Measurements from ENCODE around the gene TPSAB1. TPM values are rescaled to one million over a fixed set of nuclear protein-coding genes. Genes with fewer than 3 reads are reported as not detected.
"Not testable (repeated sequence)": the region's sequence is repeated elsewhere in the genome, so short reads cannot be mapped to it uniquely, and the experiment has no call there.

The TPSAB1 gene
- total RNA-seq, 1 experiment from 2014 or later = not detected

GRCh38 chr16:1247903-1248537 is 7.5 kb downstream of the TPSAB1 start:
- DNase-seq (ENCODE audit: low read depth) = not testable (repeated sequence)

- DNase-seq (ENCODE audit: low read depth) = not testable (repeated sequence)
Measured at GRCh38 chr16:1249031-1249755, 8.7 kb downstream of the TPSAB1 start.

GRCh38 chr16:1253701-1254364 is 13.3 kb downstream of the TPSAB1 start:
- DNase-seq (ENCODE audit: low read depth) = not testable (repeated sequence)

GRCh38 chr16:1254821-1255220 is 14.3 kb downstream of the TPSAB1 start:
- DNase-seq (ENCODE audit: low read depth) = not testable (repeated sequence)

GRCh38 chr16:1255276-1256122 is 15.0 kb downstream of the TPSAB1 start, which contains the start of gene TPSD1:
TPSD1 (plus strand) TSS chr16:1256069; CDS start chr16:1256281, 212 bp downstream.
- not testable (repeated sequence) for DNase-seq (ENCODE audit: low read depth)

GRCh38 chr16:1256296-1256873 is 15.9 kb downstream of the TPSAB1 start:
- not testable (repeated sequence) for DNase-seq (ENCODE audit: low read depth)

- DNase-seq (ENCODE audit: low read depth) = no peak
Measured at GRCh38 chr16:1256874-1257322, 16.4 kb downstream of the TPSAB1 start.

GRCh38 chr16:1257561-1258224 is 17.2 kb downstream of the TPSAB1 start:
- DNase-seq (ENCODE audit: low read depth) = no peak

- peak; percentile 11 for DNase-seq (ENCODE audit: low read depth)
Measured at GRCh38 chr16:1258225-1258600, 17.7 kb downstream of the TPSAB1 start.

GRCh38 chr16:1258906-1259759 is 18.6 kb downstream of the TPSAB1 start:
- DNase-seq (ENCODE audit: low read depth) = no peak

GRCh38 chr16:1259760-1260068 is 19.2 kb downstream of the TPSAB1 start:
- no peak for DNase-seq (ENCODE audit: low read depth)

GRCh38 chr16:1260101-1260680 is 19.7 kb downstream of the TPSAB1 start:
- DNase-seq (ENCODE audit: low read depth) = no peak

GRCh38 chr16:1261131-1261892 is 20.8 kb downstream of the TPSAB1 start:
- peak; percentile 36 for DNase-seq (ENCODE audit: low read depth)

GRCh38 chr16:1262210-1262845 is 21.8 kb downstream of the TPSAB1 start:
- no peak for DNase-seq (ENCODE audit: low read depth)

- DNase-seq (ENCODE audit: low read depth) = no peak
Measured at GRCh38 chr16:1262846-1263221, 22.3 kb downstream of the TPSAB1 start.

- DNase-seq (ENCODE audit: low read depth) = no peak
Measured at GRCh38 chr16:1263591-1264344, 23.3 kb downstream of the TPSAB1 start.

GRCh38 chr16:1264345-1265089 is 24.0 kb downstream of the TPSAB1 start:
- no peak for DNase-seq (ENCODE audit: low read depth)

Measured in M059J (cell line).